HFFc6 (cell line): ENCODE data around the gene NEK5. TPM values are rescaled to one million over a fixed set of nuclear protein-coding genes. Genes with fewer than 3 reads are reported as not detected.
"Not testable (repeated sequence)": the region's sequence is repeated elsewhere in the genome, so short reads cannot be mapped to it uniquely, and the experiment has no call there.

ENCODE experiments used
- DNase-seq: peaks from one replicate; pipeline ENCODE4 v3.0.0-alpha.2; 2018
- H3K27ac Mint-ChIP-seq: 2 replicates; pipeline ENCODE4 v1.8.0; 2020; ENCODE audit warnings: mild to moderate bottlenecking, mixed read lengths
- H3K27me3 Mint-ChIP-seq: 2 replicates; pipeline ENCODE4 v1.8.0; 2021; ENCODE audit warnings: mild to moderate bottlenecking, moderate library complexity, mixed read lengths; ENCODE audit not compliant: insufficient read depth
- H3K36me3 Mint-ChIP-seq: 2 replicates; pipeline ENCODE4 v1.8.0; 2021; ENCODE audit warnings: low read depth, mixed read lengths
- H3K4me1 Mint-ChIP-seq: 2 replicates; pipeline ENCODE4 v1.8.0; 2020; ENCODE audit warnings: low read depth, mixed read lengths
- H3K4me3 Mint-ChIP-seq: 2 replicates; pipeline ENCODE4 v1.8.0; 2020; ENCODE audit warnings: mild to moderate bottlenecking, moderate library complexity, mixed read lengths
- H3K9me3 Mint-ChIP-seq: 2 replicates; pipeline ENCODE4 v1.8.0; 2020; ENCODE audit warnings: mild to moderate bottlenecking, mixed read lengths
- long read RNA-seq: library from polyadenylated mRNA; unstranded; transcript quantifications from one replicate; pipeline ENCODE4 v2.0.0, GENCODE V29; 2019
- total RNA-seq, 6 experiments: library from RNA; stranded (reverse); fragmentation: NEBNext Ultra II Directional; extraction: Animal tissue kit (Norgen Biotek cat#: 25700); gene quantifications; 2 replicates in 1 of 6; 3 replicates in 5 of 6; pipeline ENCODE4 v1.2.3, GENCODE V29; 2021
- TF ChIP-seq, protein P1 (sequence below): fragments of 200-600 bp; sonication (generic); IDR thresholded peaks from 2 replicates; pipeline ENCODE4 v1.5.0; 2021; ENCODE audit warnings: antibody characterized with exemption, mild to moderate bottlenecking

The NEK5 gene, protein sequence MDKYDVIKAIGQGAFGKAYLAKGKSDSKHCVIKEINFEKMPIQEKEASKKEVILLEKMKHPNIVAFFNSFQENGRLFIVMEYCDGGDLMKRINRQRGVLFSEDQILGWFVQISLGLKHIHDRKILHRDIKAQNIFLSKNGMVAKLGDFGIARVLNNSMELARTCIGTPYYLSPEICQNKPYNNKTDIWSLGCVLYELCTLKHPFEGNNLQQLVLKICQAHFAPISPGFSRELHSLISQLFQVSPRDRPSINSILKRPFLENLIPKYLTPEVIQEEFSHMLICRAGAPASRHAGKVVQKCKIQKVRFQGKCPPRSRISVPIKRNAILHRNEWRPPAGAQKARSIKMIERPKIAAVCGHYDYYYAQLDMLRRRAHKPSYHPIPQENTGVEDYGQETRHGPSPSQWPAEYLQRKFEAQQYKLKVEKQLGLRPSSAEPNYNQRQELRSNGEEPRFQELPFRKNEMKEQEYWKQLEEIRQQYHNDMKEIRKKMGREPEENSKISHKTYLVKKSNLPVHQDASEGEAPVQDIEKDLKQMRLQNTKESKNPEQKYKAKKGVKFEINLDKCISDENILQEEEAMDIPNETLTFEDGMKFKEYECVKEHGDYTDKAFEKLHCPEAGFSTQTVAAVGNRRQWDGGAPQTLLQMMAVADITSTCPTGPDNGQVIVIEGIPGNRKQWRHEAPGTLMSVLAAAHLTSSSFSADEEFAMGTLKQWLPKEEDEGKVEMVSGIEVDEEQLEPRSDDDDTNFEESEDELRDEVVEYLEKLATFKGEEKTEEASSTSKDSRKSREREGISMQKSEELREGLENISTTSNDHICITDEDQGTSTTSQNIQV
- total RNA-seq, result not detected
- long read RNA-seq, partial matches to known transcripts, result 0 of 2 reads
- long read RNA-seq, other reads (novel, unspliced or antisense), result 2 of 2 reads

- peaks cover 16% of the 10 kb centered on the region for H3K36me3 Mint-ChIP-seq
- no peak within 1 kb of the TSS for H3K27ac Mint-ChIP-seq
- H3K27me3 Mint-ChIP-seq, result peaks cover 9% of the 10 kb centered on the region
- peaks cover 12% of the 10 kb centered on the region; the same call in 1 of the 2 replicates for H3K4me1 Mint-ChIP-seq
- peak within 1 kb of the TSS; percentile 89 for H3K4me3 Mint-ChIP-seq
- no peaks in the 10 kb centered on the region for H3K9me3 Mint-ChIP-seq
- peak; percentile 17 for DNase-seq
- TF ChIP-seq, protein P1, sequence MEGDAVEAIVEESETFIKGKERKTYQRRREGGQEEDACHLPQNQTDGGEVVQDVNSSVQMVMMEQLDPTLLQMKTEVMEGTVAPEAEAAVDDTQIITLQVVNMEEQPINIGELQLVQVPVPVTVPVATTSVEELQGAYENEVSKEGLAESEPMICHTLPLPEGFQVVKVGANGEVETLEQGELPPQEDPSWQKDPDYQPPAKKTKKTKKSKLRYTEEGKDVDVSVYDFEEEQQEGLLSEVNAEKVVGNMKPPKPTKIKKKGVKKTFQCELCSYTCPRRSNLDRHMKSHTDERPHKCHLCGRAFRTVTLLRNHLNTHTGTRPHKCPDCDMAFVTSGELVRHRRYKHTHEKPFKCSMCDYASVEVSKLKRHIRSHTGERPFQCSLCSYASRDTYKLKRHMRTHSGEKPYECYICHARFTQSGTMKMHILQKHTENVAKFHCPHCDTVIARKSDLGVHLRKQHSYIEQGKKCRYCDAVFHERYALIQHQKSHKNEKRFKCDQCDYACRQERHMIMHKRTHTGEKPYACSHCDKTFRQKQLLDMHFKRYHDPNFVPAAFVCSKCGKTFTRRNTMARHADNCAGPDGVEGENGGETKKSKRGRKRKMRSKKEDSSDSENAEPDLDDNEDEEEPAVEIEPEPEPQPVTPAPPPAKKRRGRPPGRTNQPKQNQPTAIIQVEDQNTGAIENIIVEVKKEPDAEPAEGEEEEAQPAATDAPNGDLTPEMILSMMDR, result peak; percentile 83
Observed at GRCh38 chr13:52128714-52129700, at the start of gene NEK5. TSS of gene NEK5 (minus strand) at chr13:52129073. CDS start at chr13:52127482, 1,591 bp downstream.

GRCh38 chr13:52177276-52177675 is 48.4 kb upstream of the NEK5 start:
- no peak for DNase-seq
- no peaks in the 10 kb centered on the region for H3K4me1 Mint-ChIP-seq
- H3K9me3 Mint-ChIP-seq, result no peaks in the 10 kb centered on the region
- H3K27ac Mint-ChIP-seq, result no peak overlapping the region
- no peaks in the 10 kb centered on the region; the same call in 1 of the 2 replicates for H3K36me3 Mint-ChIP-seq
- TF ChIP-seq, protein P1, result no peak
- peaks cover 2% of the 10 kb centered on the region; the same call in 1 of the 2 replicates for H3K27me3 Mint-ChIP-seq
- H3K4me3 Mint-ChIP-seq, result no peak overlapping the region

GRCh38 chr13:52173970-52174369 is 45.1 kb upstream of the NEK5 start:
- H3K9me3 Mint-ChIP-seq, H3K4me1 Mint-ChIP-seq, H3K4me3 Mint-ChIP-seq, H3K36me3 Mint-ChIP-seq, DNase-seq, H3K27me3 Mint-ChIP-seq, H3K27ac Mint-ChIP-seq: not testable (repeated sequence)

- Mint-ChIP-seq H3K27ac (no peak overlapping the region), H3K36me3 (no peaks in the 10 kb centered on the region), H3K4me3 (no peak overlapping the region), H3K27me3 (no peaks in the 10 kb centered on the region), H3K9me3 (no peaks in the 10 kb centered on the region), H3K4me1 (no peaks in the 10 kb centered on the region)
- TF ChIP-seq, protein P1, result no peak
- no peak for DNase-seq
Observed at GRCh38 chr13:52173373-52173772, 44.5 kb upstream of the NEK5 start.

DNA sequence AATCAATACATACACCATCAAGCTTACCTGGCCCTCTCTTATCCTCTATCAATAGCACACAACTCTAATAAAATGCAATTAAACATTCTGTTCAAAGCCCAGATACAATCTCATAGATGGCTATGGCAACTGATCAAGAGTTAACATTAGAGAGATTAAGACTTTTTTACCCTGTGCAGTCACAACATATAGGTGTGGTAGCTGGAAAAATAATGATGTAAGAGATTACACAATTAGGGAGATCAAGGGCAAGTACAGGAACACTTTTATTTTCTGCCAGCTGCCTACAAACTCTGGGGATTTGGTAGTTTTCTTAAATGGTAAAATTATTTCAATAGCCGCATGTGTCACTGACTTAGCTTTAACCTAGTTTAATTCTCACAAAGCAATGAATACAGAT is 42.8 kb upstream of the NEK5 start:
- not testable (repeated sequence) for DNase-seq, H3K9me3 Mint-ChIP-seq, H3K36me3 Mint-ChIP-seq, H3K27me3 Mint-ChIP-seq, H3K27ac Mint-ChIP-seq, H3K4me1 Mint-ChIP-seq, H3K4me3 Mint-ChIP-seq

DNA sequence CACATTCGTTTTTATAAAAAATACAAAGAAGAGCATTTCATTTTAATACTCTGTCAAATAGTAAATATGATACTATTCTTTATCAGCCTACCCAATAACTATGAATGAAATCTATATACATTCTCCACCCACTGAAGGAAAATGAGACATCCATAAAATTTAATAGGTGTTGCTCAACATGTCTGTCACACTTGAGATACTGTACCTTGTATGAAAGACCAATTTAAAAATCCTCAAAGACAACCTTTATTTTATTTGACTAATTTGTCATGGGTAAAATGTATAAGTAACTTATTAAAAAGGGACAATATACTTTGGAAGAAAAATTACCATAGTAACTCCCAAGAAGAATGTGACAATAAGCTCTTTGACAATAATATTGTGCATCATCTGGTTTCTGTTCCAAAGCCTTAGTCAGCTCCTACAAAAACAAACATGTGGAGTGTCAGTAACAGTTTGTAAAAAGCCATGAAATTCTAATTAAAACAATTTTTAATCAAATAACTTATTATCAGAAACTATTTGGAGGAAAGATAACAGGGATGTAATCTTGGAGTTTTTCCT is 42.0 kb upstream of the NEK5 start:
- H3K36me3 Mint-ChIP-seq, DNase-seq, H3K27ac Mint-ChIP-seq: not testable (repeated sequence)

More for the DNA sequence above, 42.0 kb upstream of the NEK5 start:
- not testable (repeated sequence) for H3K4me1 Mint-ChIP-seq, H3K4me3 Mint-ChIP-seq, H3K27me3 Mint-ChIP-seq, H3K9me3 Mint-ChIP-seq
